Measurements from ENCODE around the gene HNRNPDL. TPM values are rescaled to one million over a fixed set of nuclear protein-coding genes. Genes with fewer than 3 reads are reported as not detected.

HNRNPDL gene
- total RNA-seq, 1 donor from 2014 or later = 93.5 TPM

GRCh38 chr4:82469791-82470345 lies 39.6 kb upstream of the HNRNPDL start:
- no peaks in the 10 kb centered on the region for H3K27me3 ChIP-seq (ENCODE audit: low read depth)
- no peak overlapping the region for H3K4me3 ChIP-seq
- intact Hi-C loops (cut with micrococcal nuclease) = no loop called here
- no peak for DNase-seq
- H3K9me3 ChIP-seq (replicated peaks) = no peaks in the 10 kb centered on the region
- H3K36me3 ChIP-seq = no peaks in the 10 kb centered on the region
- no peak overlapping the region for H3K27ac ChIP-seq (replicated peaks)
- peaks cover 8% of the 10 kb centered on the region for H3K4me1 ChIP-seq
- no peak for TF ChIP-seq CTCF (IDR thresholded peaks at IDR 0.05; ENCODE audit: borderline replicate concordance)

- no peak for TF ChIP-seq CTCF (IDR thresholded peaks at IDR 0.05; ENCODE audit: borderline replicate concordance)
- intact Hi-C loops (cut with micrococcal nuclease) = no loop called here
These were observed 37.2 kb upstream of the HNRNPDL start for GRCh38 chr4:82467471-82467870.

GRCh38 chr4:82463221-82463620 lies 33.0 kb upstream of the HNRNPDL start:
- peaks cover 18% of the 10 kb centered on the region for H3K36me3 ChIP-seq
- no peaks in the 10 kb centered on the region for H3K9me3 ChIP-seq (replicated peaks)
- intact Hi-C loops (cut with micrococcal nuclease) = loop anchor here (2.0 kb wide), 1 partner anchor 276 kb away; no protein-coding TSS in a partner anchor
- H3K27me3 ChIP-seq (ENCODE audit: low read depth) = no peaks in the 10 kb centered on the region
- no peak for TF ChIP-seq CTCF (IDR thresholded peaks at IDR 0.05; ENCODE audit: borderline replicate concordance)
- DNase-seq = no peak
- no peak overlapping the region for H3K4me3 ChIP-seq
- peaks cover 13% of the 10 kb centered on the region for H3K4me1 ChIP-seq
- H3K27ac ChIP-seq (replicated peaks) = no peak overlapping the region

More at GRCh38 chr4:82467471-82467870, 37.2 kb upstream of the HNRNPDL start:
- H3K27me3 ChIP-seq (ENCODE audit: low read depth) = no peaks in the 10 kb centered on the region
- no peak overlapping the region for H3K4me3 ChIP-seq
- H3K9me3 ChIP-seq (replicated peaks) = no peaks in the 10 kb centered on the region
- no peak overlapping the region for H3K27ac ChIP-seq (replicated peaks)
- H3K4me1 ChIP-seq = peaks cover 21% of the 10 kb centered on the region
- no peak for DNase-seq
- H3K36me3 ChIP-seq = no peaks in the 10 kb centered on the region

GRCh38 chr4:82462415-82462831 lies 32.2 kb upstream of the HNRNPDL start:
- peaks cover 13% of the 10 kb centered on the region for H3K4me1 ChIP-seq
- H3K27ac ChIP-seq (replicated peaks) = peak overlapping the region; percentile 49
- no peak overlapping the region for H3K4me3 ChIP-seq
- peak; percentile 95 for TF ChIP-seq CTCF (IDR thresholded peaks at IDR 0.05; ENCODE audit: borderline replicate concordance)
- no peaks in the 10 kb centered on the region for H3K27me3 ChIP-seq (ENCODE audit: low read depth)
- peak; percentile 84 for DNase-seq
- no peaks in the 10 kb centered on the region for H3K9me3 ChIP-seq (replicated peaks)
- H3K36me3 ChIP-seq = peaks cover 18% of the 10 kb centered on the region
- intact Hi-C loops (cut with micrococcal nuclease) = loop anchor here (2.0 kb wide), 1 partner anchor 276 kb away; no protein-coding TSS in a partner anchor

GRCh38 chr4:82461710-82462109 lies 31.4 kb upstream of the HNRNPDL start:
- Histone ChIP-seq H3K9me3 (replicated peaks) (no peaks in the 10 kb centered on the region), H3K4me3 (no peak overlapping the region), H3K27ac (replicated peaks) (peak overlapping the region; percentile 49), H3K36me3 (peaks cover 25% of the 10 kb centered on the region), H3K27me3 (ENCODE audit: low read depth) (no peaks in the 10 kb centered on the region), H3K4me1 (peaks cover 13% of the 10 kb centered on the region)
- intact Hi-C loops (cut with micrococcal nuclease) = loop anchor here (2.0 kb wide), 1 partner anchor 277 kb away; no protein-coding TSS in a partner anchor
- TF ChIP-seq CTCF (IDR thresholded peaks at IDR 0.05; ENCODE audit: borderline replicate concordance) = no peak
- no peak for DNase-seq
